DMS53 treated with DMSO at 0.1 percent for 48 hours (cell line): Measurements from ENCODE around the gene CEACAM16.

Source experiments
- DNase-seq: peaks from one replicate; lab custom pipeline; 2025; ENCODE audit not compliant: unreplicated experiment; lab: John Stamatoyannopoulos, UW

The CEACAM16 gene

DNA sequence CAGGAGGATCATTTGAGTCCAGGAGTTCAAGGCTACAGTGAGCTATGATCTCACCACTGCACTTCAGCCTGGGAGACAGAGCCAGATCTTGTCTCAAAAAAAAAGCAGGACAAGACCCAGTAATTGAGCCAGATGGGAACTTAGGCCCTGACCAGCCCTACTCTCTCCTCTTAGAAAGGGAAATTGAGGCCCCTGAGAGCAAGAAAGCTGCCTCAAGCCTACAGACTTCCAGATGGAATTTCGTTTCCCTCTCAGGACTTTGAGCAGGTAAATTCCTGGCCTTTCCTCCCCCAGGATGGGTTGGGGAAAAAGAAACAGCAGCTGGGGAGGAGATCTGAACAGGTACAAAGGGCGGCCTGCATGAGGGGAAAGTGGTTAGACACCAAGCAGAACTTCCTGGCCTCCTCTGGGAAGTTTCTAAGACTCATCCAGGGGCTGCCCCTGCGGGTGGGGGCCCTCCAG lies 46.0 kb downstream of the CEACAM16 start:
- no peak for DNase-seq

DNA sequence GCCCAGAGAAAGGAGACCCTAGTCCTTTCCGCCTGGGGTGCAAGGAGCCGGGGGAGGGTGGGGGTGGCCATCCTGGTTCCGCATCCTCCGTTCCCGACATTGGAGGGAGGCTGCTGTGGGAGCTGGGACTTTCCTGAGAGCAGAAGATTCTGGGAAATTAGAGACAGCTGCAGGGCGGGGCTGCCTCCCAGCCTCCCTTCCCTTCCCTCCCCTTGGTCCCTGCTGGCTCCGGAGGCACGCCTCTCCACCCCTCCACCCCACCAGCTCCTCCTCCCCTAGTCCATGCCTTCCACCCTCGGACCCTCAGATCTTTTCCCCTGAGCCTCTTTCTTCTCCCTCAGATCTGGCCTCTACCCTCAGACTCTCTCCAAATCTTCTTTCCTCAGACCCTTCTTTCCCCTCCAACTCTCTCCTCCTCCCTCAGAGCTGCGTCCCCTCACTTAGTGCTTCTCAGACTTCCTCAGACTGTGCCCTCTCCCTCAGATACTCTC lies 46.4 kb downstream of the CEACAM16 start:
- DNase-seq, result no peak

DNA sequence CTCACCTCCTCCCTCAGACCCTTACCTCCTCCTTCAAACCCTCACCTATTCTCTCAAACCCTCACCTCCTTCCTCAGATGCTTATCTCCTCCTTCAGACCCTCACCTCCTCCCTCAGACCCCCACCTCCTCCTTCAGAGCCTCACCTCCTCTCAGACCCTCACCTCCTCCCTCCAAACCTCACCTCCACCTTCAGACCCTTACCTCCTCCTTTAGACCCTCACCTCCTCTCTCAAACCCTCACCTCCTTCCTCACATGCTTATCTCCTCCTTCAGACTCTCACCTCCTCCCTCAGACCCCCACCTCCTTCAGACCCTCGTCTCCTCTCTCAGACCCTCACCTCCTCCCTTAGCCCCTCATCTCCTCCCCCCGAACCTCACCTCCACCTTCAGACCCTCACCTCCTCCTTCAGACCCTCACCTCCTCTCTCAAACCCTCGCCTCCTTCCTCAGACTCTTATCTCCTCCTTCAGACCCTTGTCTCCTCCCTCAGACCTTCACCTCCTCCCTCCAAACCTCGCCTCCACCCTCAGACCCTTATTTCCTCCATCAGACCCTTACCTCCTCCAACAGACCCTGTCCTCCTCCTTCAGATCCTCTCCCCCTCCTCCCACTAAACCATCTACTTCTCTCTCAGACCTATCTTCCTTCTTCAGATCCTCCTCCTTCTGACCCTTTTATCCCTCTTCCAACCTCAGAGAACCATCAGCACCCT lies 47.1 kb downstream of the CEACAM16 start:
- no peak for DNase-seq

DNA sequence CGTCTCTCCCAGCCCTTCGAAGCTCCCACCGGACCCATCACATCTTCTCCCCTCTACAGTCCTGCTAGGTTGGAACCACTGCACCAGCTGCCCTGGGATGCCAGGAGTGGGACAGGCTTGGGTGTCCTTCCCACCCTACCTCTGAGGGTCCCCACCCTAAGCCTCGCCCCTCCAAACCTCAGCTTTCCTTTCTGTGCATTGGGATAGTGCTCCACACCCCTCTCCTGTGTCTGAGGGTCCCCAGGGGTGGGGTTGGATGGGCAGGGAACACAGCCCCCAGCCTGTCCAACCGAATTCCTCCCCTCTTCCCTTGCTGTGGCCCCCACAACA lies 47.6 kb downstream of the CEACAM16 start:
- DNase-seq, result no peak

DNA sequence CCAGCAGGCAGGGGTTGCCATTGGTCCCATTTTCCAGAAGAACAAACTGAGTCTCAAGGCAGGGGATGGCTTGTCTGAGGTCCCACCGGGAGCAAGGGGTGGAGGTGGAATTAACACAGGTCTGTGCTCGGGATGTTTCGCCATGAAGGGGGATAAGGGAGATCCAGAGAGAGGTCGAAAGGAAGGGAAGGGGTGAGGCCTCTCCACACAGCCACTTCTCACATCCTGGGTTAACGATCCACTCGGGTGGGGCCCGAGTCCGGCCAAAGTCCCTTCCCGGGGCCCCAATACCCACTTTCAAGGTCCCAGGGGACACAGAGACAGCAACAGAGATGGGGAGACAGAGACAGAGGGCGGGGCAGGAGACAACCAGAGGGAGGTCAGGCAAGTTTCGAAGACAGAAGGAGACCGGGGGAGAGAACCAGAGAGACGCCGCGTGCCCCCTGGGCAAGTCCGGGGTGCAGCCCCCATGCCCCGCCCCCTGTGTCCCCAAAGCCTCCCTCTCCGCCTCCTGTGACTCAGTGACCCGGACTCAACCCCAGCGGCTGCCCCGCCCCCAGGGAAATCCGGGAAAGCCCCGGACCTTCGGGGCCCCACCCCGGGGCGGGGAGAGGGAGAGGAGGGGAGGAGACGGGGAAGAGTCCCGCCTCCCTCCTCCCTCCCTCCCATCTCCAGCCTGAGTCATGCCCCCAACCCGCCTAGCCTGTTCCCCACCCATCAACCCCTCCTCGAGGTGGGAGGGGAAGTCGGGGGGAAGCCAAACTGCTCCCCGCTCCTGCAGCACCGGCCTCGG lies 48.2 kb downstream of the CEACAM16 start:
- peak; percentile 44 for DNase-seq

DNA sequence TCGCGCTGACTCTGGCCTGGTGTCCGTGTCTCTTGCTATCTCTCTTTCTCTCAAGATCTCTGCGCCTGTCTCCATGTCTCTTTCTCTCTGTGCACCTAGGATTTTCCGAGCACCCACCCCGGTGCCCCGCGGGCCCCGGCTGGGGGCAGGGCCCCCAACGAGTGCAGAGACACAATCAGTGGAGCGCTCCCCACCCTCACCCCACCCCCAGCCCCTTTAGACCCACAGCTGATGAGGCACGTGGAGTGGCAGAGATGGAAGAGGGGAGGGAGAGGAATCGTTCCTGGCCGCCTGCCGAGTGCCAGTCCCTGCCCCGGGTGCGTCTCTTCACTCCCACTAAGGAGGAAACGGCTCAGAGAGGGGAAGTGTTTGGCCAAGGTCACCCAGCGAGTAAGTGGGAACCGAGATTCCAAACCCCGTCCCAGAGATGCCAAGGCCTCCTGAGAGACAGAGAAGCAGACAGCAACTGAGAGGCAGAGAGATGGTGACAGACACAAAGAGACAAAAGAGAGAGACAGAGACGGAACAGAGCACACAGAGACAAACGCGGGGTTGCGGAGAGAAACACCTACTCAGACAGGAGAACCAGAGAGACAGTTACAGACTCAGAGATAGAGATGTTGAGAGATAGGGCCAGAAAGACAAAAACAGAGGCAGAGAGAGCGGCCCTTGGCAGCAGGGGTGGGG lies 48.9 kb downstream of the CEACAM16 start:
- peak; percentile 58 for DNase-seq

DNA sequence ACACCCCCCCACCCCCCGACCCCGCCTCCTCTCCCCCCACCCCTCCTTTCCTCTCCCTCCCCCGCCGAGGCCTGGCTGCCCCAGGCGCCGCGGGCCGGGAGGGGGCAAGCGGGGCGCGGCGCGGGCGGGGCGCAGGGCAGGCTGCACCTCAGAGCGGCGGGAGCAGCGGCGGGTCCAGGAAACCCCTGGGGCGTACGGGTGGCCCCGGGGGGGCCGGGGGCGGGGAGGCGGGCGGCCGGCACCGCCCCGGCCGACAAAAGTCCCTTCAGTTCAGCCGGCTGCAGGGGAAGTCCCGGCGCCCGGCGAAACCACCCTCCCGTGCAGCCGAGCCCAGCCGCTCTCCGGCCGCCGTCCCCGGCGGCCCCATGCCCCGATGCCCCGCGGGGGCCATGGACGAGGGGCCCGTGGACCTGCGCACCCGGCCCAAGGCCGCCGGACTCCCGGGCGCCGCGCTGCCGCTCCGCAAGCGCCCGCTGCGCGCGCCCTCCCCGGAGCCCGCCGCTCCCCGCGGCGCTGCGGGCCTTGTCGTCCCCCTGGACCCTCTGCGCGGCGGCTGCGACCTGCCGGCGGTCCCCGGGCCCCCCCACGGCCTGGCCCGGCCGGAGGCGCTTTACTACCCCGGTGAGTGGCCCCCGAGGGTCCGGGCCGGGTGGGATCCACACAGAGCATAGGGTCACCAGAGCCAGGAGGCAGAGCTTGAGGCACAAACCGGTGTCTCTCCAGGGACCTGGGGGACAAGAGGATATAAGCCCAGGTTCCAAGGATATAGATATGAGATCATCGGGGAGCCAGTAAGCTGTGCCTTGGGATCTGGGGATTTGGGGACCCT lies 49.7 kb downstream of the CEACAM16 start, which contains the start of gene BCL3:
Gene BCL3, plus strand, starts transcription at position 283 of the 829 bp plus-strand sequence. Its CDS starts 83 bp downstream, at position 366.
- no peak for DNase-seq

DNA sequence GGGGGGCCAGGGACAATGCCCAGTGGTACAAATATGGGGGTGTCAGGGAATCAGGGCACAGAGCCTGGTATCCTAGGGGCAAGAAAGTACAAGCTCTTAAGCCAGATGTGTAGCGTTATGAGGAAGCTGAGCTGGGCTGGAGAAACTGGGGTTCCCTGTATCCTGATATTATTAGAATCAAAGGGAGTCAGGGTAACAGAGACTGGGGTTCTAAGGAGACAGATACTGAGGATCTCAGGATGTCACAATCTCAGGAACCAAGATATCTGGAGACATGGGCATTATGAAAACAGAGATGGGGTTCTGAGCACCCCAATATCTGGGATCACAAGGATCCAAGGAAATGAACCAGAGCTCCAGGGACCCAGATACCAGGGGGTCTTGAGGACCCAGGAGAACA lies 50.3 kb downstream of the CEACAM16 start:
- no peak for DNase-seq

DNA sequence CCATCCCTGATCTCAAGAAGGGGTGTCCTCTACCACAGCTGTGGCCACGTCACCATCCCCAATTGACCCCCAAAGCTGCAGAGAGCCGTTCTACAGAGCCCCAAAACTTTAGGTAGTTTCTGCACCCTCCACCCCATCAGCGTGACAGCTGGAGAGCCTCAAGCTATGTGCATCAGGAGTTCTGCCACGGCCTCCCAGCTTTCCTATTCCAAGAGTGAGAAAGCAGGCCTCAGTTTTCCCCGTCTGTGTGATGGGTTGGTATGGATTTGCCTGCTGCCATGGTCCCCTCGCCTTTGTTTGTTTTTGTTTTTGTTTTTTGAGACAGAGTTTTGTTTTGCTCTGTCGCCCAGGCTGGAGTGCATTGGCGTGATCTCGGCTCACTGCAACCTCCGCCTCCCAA lies 51.0 kb downstream of the CEACAM16 start:
- DNase-seq, result no peak

DNA sequence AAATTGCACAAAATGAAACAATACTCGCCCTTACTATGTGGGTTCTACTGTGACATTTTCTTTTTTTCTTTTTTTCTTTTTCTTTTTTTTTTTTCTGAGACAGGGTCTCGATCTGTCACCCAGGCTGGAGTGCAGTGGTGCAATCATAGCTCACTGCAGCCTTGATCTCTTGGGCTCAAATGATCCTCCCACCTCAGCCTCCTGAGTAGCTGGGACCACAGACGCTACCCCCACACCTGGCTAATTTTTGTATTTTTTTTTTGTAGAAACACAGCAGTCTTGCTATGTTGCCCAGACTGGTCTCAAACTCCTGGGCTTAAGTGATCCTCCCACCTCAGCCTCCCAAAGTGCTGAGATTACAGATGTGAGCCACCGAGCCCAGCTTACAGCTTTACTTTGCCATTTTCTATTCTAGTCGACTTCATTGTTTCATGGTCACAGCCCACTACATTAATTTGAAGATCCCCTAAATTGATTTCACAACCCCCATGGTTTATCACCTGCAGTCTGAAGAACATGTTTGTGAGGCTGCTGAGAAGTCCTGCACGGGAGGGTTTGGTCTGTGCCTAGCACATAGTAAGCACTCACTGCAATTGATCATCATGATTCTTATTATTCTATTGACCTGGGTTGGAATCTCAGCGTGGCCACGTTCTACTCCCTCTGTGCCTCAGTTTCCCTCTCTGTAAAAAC lies 53.3 kb downstream of the CEACAM16 start:
- no peak for DNase-seq

DNA sequence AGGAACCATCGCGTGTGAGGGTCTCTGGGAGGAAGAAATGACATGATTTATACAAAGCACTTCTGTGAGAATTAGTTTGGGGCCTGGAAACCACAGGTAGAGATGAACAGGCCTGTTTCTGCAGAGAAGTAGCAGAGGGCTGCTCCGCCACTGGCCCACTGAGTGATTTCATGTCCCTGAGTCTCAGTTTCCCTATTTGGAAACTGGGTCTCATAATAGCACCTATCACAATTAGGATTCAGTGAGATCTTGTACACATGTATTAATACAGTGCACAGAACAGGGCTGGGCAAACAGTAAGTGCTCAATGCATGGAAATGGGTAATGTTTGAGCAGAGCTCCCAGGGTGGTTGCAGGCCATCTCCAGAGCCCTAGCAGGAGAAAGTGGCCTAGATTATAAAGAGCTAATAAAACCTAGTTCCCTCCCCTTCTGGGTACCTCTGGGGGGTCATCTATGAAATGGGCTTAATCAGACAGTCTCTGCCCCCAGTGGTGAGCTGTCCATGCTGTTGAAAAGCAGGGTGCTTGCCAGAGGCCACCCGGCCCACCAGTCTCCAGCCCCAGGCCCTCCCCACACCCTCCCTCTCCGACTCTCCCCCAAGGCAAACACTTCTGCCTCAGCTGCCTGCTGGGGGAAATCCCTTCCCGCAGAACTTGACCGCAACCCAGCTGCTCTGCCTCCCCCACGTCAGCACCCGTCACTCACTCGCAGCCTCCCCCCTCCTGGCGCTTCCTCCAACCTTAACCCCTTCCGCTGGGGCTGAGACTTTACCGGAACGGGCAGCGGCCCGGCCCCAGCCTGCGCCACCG lies 54.1 kb downstream of the CEACAM16 start:
- DNase-seq, result peak; percentile 86

DNA sequence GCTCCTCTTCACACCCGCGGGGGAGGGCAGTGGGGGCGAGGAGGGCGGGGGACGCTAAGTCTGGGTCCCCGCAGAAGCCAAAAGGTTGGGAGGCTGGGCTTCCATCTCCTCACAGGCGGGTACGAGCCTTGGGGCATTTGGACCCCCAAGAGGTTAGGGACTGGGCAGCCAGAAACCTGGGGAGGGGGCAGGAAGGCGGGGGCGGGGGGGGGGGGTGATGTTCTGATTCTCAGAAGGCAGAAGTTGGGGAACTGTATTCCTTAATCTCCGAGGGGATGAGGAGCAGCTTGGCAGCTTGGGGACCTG lies 54.6 kb downstream of the CEACAM16 start:
- DNase-seq, result no peak

DNA sequence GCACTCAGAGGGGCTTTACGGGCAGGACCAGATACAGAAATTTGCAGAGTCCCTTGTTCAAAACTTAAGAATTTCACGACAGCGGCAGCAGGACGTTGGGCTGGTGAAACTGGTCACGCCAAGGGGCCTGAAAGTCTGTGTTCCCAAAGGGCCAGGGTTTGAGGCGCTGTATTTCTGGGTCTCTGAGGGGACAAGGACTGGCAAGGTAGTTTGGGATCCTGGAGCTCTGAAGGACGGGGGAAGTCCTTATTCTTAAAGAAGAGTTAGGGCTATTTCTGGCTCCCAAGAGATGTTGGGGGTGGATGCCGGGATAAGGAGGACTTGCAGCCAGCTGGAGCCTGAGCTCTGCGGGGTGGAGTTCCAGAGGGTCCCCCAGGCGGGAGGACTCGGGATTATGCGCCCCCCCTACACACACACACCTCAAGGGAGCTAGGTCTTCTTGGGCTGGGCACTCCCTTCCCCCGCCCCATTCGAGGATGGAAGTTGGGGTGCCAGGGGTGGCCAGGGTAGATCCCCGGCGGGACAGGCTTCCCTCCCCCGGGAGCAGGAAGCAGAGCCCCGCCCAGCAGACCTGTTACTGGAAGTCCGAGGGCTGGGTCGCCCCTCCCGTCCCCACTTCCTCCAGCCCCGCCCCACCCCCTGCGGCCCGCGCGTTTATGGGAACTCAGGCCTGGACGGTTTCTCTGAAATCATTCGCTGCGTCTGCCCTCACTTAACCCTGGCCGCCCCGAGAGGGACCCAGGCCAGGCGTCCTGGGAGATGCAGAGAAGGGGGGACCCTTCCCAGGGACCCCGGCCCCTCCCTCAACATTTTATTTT lies 55.2 kb downstream of the CEACAM16 start:
- DNase-seq, result peak; percentile 44

DNA sequence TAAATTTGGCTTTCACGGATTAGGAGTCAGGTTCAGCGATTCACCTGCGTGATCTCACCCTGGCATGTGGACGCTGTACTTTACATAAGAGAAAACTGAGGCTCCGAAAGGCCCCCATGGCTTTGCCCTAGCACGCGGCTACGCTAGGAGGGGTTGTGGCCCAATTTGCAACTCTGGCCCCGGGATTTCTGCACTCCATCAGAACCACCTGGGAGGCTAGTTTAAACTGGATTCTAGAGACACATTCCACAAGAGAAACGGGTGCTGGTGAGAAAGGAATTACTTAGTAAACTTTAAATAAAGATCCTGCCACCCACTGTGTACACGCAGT lies 55.8 kb downstream of the CEACAM16 start:
- DNase-seq, result no peak

DNA sequence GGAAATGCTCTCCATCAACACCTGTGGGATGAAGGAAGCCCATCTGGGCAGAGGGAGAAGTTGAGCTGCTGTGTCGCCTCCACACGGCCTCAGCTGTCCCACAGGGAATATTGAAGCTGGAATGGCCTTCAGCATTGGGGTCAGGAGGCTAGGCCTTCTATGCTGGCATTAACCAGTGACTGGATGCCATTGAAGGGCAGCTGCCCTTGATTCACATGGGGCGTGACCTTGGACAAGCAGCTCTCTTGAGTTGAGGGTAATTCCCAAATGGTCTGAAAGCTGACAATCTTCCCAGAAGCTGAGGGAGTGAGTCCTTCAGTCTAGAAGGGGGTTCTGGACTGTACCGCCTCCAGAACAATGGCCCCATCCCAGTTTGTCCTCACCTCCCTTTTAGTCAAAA lies 56.3 kb downstream of the CEACAM16 start:
- no peak for DNase-seq

DNA sequence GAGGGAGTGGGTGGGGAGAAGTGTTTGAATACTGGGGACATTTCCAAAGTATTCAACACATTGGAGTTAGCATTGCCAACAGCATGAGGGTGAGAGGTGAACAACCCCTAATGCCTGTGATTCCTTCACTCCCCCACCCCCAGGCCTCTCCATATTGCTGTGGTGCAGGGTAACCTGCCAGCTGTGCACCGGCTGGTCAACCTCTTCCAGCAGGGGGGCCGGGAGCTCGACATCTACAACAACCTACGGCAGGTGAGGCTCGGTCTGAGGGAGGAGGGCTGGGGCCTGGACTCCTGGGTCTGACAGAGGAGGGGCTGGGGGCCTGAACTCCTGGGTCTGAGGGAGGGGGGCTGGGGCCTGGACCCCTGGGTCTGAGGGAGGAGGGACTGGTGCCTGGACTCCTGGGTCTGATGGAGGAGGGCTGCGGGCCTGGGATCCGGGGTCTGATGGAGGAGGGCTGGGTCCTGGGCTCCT lies 57.2 kb downstream of the CEACAM16 start:
- no peak for DNase-seq

DNA sequence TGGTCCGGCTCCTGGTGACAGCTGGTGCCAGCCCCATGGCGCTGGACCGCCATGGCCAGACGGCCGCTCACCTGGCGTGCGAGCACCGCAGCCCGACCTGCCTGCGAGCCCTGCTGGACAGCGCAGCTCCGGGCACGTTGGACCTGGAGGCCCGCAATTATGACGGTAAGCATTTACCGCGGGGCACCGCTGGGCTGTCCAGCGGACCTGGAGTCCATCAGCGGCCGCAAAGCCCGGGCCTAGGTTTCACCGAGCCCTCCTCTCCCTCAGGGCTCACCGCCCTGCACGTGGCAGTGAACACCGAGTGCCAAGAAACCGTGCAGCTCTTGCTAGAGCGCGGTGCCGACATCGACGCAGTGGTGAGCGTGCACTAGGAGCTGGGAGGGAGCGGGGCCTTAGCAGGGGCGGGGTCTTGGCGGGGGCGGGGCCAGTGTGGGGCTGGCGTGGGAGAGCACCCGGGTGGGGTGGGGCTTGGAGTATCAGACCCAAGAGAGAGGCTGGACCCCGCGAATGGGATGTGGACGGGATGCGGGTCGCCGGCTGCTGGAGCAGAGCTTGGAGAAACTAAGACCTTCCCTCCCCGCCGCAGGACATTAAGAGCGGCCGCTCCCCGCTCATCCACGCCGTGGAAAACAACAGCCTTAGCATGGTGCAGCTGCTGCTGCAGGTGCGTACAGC lies 58.2 kb downstream of the CEACAM16 start:
- DNase-seq, result no peak
